GM23338 (cell line): ENCODE results near the gene SPTBN2. TPM values are rescaled to one million over a fixed set of nuclear protein-coding genes. Genes with fewer than 3 reads are reported as not detected.

ENCODE experiments used
- ATAC-seq: fragments of 200-7000 bp; cut with Tn5 transposase; 3 replicates; pipeline ENCODE4 v1.9.1; 2020
- DNase-seq: peaks from one replicate; pipeline ENCODE4 v3.0.0-alpha.2; 2015; ENCODE audit warnings: low spot score
- H2AFZ ChIP-seq: fragments of 200-600 bp; sonication (generic); 2 replicates; pipeline ENCODE4 v1.8.0; 2016; ENCODE audit warnings: antibody characterized with exemption, mild to moderate bottlenecking, moderate library complexity
- H3F3A ChIP-seq: fragments of 200-600 bp; sonication (generic); replicated peaks from 2 replicates; pipeline ENCODE4 v1.8.0; 2017; ENCODE audit warnings: antibody characterized with exemption, mixed run types, low read depth
- H3K27ac ChIP-seq: fragments of 200-600 bp; sonication (generic); 2 replicates; pipeline ENCODE4 v1.6.1; 2016; ENCODE audit warnings: low read depth
- H3K27me3 ChIP-seq: fragments of 200-600 bp; sonication (generic); 2 replicates; pipeline ENCODE4 v1.8.0; 2016; ENCODE audit warnings: mild to moderate bottlenecking, mixed run types, moderate library complexity; ENCODE audit not compliant: insufficient read depth
- H3K36me3 ChIP-seq: fragments of 200-600 bp; sonication (generic); 2 replicates; pipeline ENCODE4 v1.8.0; 2016; ENCODE audit warnings: mild to moderate bottlenecking; ENCODE audit not compliant: insufficient read depth
- H3K4me1 ChIP-seq: fragments of 200-600 bp; sonication (generic); 2 replicates; pipeline ENCODE4 v1.8.0; 2016; ENCODE audit warnings: mild to moderate bottlenecking, moderate library complexity; ENCODE audit not compliant: insufficient read depth
- H3K4me2 ChIP-seq: fragments of 200-600 bp; sonication (generic); 2 replicates; pipeline ENCODE4 v1.7.1; 2017; ENCODE audit warnings: mixed run types
- H3K4me3 ChIP-seq: fragments of 200-600 bp; sonication (generic); 2 replicates; pipeline ENCODE4 v1.6.1; 2016; ENCODE audit warnings: mixed run types
- H3K79me2 ChIP-seq: fragments of 200-600 bp; sonication (generic); replicated peaks from 2 replicates; pipeline ENCODE4 v1.8.0; 2017; ENCODE audit warnings: mild to moderate bottlenecking; ENCODE audit not compliant: insufficient read depth
- H3K9me2 ChIP-seq: fragments of 200-600 bp; sonication (generic); 2 replicates; pipeline ENCODE4 v1.8.0; 2017; ENCODE audit not compliant: insufficient read depth
- H4K20me1 ChIP-seq: fragments of 200-600 bp; sonication (generic); replicated peaks from 2 replicates; pipeline ENCODE4 v1.8.0; 2017; ENCODE audit warnings: mild to moderate bottlenecking; ENCODE audit not compliant: insufficient read depth
- H3K27ac Mint-ChIP-seq: 2 replicates; pipeline ENCODE4 v1.8.0; 2020; ENCODE audit warnings: inconsistent platforms, mild to moderate bottlenecking, moderate library complexity, mixed read lengths
- H3K27me3 Mint-ChIP-seq: 3 replicates; pipeline ENCODE4 v1.8.0; 2022; ENCODE audit warnings: low read depth, mild to moderate bottlenecking, moderate library complexity, mixed read lengths, inconsistent platforms; ENCODE audit not compliant: insufficient read depth, poor library complexity
- H3K36me3 Mint-ChIP-seq: 3 replicates; pipeline ENCODE4 v1.8.0; 2021; ENCODE audit warnings: low read depth, mild to moderate bottlenecking, inconsistent platforms, moderate library complexity, mixed read lengths
- H3K4me1 Mint-ChIP-seq: 3 replicates; pipeline ENCODE4 v1.8.0; 2020; ENCODE audit warnings: mild to moderate bottlenecking, inconsistent platforms, mixed read lengths
- H3K4me3 Mint-ChIP-seq: 3 replicates; pipeline ENCODE4 v1.8.0; 2021; ENCODE audit warnings: moderate library complexity, mild to moderate bottlenecking, inconsistent platforms, mixed read lengths
- H3K9me3 Mint-ChIP-seq: 3 replicates; pipeline ENCODE4 v1.8.0; 2020; ENCODE audit warnings: moderate library complexity, mild to moderate bottlenecking, inconsistent platforms, mixed read lengths
- CREB1 ChIP-seq: fragments of 250-450 bp; sonication (Bioruptor Pico); IDR thresholded peaks from 2 replicates; pipeline ENCODE4 v1.5.0; 2020; ENCODE audit warnings: low read depth, mild to moderate bottlenecking, moderate library complexity
- EZH2 ChIP-seq: fragments of 200-600 bp; sonication (generic); IDR thresholded peaks from one replicate; pipeline ENCODE4 v1.8.0; 2017; ENCODE audit warnings: antibody characterized with exemption, mild to moderate bottlenecking, low read depth; ENCODE audit not compliant: unreplicated experiment
- EZH2phosphoT487 ChIP-seq: fragments of 200-600 bp; sonication (generic); IDR thresholded peaks from one replicate; pipeline ENCODE4 v1.8.1; 2018; ENCODE audit warnings: antibody characterized with exemption; ENCODE audit not compliant: unreplicated experiment
- JUNB ChIP-seq: IDR thresholded peaks from one replicate; pipeline ENCODE4 v1.6.1; 2016; ENCODE audit warnings: antibody characterized with exemption; ENCODE audit not compliant: unreplicated experiment
- NANOG ChIP-seq: IDR thresholded peaks from 2 replicates; pipeline ENCODE4 v1.6.1; 2016; ENCODE audit warnings: antibody characterized with exemption, borderline replicate concordance
- POLR2AphosphoS5 ChIP-seq: IDR thresholded peaks from 2 replicates; pipeline ENCODE4 v1.6.1; 2016; ENCODE audit warnings: antibody characterized with exemption, low read depth
- STAT1 ChIP-seq: IDR thresholded peaks from one replicate; pipeline ENCODE4 v1.6.1; 2016; ENCODE audit warnings: antibody characterized with exemption; ENCODE audit not compliant: unreplicated experiment
- ZNF114 ChIP-seq: fragments of 250-450 bp; sonication (Bioruptor Pico); IDR thresholded peaks from 2 replicates; pipeline ENCODE4 v1.5.0; 2020; ENCODE audit warnings: mild to moderate bottlenecking, moderate library complexity
- ZNF331 ChIP-seq: fragments of 250-450 bp; sonication (Bioruptor Pico); IDR thresholded peaks from 2 replicates; pipeline ENCODE4 v1.5.0; 2020; ENCODE audit warnings: low read depth, mild to moderate bottlenecking, moderate library complexity
- polyA plus RNA-seq: library from polyadenylated mRNA; unstranded; fragments of >200 nt; fragmentation: Nextera tagmentation; extraction: Ambion mirVana; gene quantifications from 2 replicates; pipeline ENCODE4 v1.2.1, GENCODE V29; 2016
- total RNA-seq: library from RNA; depleted of rRNA; stranded (reverse); fragments of >200 nt; shearing (Covaris generic); gene quantifications from 2 replicates; pipeline ENCODE4 v1.2.3, GENCODE V29; 2014
- TF ChIP-seq, protein P1 (sequence below): IDR thresholded peaks from one replicate; pipeline ENCODE4 v1.6.1; 2018; ENCODE audit warnings: antibody characterized with exemption; ENCODE audit not compliant: unreplicated experiment
- TF ChIP-seq, protein P2 (sequence below): IDR thresholded peaks from 2 replicates; pipeline ENCODE4 v1.6.1; 2016; ENCODE audit warnings: antibody characterized with exemption
- TF ChIP-seq, protein P3 (sequence below), 2 experiments: fragments of 200-600 bp in 1 of 2; sonication (generic) in 1 of 2; conservative IDR thresholded peaks; 2 replicates each; pipeline versions ENCODE4 v1.5.1 to v1.6.1; 2016 to 2017; ENCODE audit warnings: antibody characterized with exemption in 2 of 2, low read depth in 2 of 2, mild to moderate bottlenecking in 2 of 2, moderate library complexity in 1 of 2
- TF ChIP-seq, protein P4 (sequence below): fragments of 250-450 bp; sonication (Bioruptor Pico); IDR thresholded peaks from 2 replicates; pipeline ENCODE4 v1.5.0; 2020; ENCODE audit warnings: mild to moderate bottlenecking, moderate library complexity

Gene SPTBN2
- total and polyA plus RNA-seq, 2 experiments from 2014 or later: 7.7 to 49.1 TPM

DNA sequence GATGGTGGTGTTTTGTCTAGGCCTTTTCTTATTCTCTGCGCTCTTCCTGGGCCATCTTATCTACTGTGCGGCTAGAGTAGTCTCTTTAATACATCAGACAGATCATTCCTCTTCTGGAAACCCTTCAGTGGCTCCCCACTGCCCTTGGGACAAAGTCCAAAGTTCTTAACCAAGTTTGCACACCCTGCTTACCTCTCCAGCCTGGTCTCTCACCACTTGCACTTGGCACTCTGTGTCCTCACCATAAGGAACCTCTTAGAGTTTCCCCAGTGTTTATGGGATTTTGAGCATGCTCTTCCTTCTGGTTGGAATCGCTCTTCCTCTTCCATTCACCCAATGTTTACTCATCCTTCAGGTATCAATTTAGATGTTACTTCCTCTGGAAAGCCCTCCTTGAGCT lies 5.2 kb upstream of the SPTBN2 start:
- no peak overlapping the region for H3K27ac ChIP-seq
- H4K20me1 ChIP-seq: no peaks in the 10 kb centered on the region
- peaks cover 13% of the 10 kb centered on the region for H3K27me3 Mint-ChIP-seq
- peaks cover 5% of the 10 kb centered on the region; the same call in 1 of the 2 replicates for H3F3A ChIP-seq
- H3K36me3 Mint-ChIP-seq: no peaks in the 10 kb centered on the region
- H3K4me3 ChIP-seq: no peak overlapping the region
- H3K9me2 ChIP-seq: no peaks in the 10 kb centered on the region
- DNase-seq (no peak), ATAC-seq (no peak)
- no peaks in the 10 kb centered on the region for H3K79me2 ChIP-seq
- H3K4me1 Mint-ChIP-seq: peaks cover under 1% of the 10 kb centered on the region; the same call in 1 of the 3 replicates
- H2AFZ ChIP-seq: no peak overlapping the region
- no peak overlapping the region for H3K4me3 Mint-ChIP-seq
- no peaks in the 10 kb centered on the region for H3K36me3 ChIP-seq
- peaks cover 2% of the 10 kb centered on the region for H3K4me1 ChIP-seq
- TF ChIP-seq NANOG: no peak
- no peak for TF ChIP-seq ZNF114 (CRISPR knock-in tag)
- TF ChIP-seq, protein P1, sequence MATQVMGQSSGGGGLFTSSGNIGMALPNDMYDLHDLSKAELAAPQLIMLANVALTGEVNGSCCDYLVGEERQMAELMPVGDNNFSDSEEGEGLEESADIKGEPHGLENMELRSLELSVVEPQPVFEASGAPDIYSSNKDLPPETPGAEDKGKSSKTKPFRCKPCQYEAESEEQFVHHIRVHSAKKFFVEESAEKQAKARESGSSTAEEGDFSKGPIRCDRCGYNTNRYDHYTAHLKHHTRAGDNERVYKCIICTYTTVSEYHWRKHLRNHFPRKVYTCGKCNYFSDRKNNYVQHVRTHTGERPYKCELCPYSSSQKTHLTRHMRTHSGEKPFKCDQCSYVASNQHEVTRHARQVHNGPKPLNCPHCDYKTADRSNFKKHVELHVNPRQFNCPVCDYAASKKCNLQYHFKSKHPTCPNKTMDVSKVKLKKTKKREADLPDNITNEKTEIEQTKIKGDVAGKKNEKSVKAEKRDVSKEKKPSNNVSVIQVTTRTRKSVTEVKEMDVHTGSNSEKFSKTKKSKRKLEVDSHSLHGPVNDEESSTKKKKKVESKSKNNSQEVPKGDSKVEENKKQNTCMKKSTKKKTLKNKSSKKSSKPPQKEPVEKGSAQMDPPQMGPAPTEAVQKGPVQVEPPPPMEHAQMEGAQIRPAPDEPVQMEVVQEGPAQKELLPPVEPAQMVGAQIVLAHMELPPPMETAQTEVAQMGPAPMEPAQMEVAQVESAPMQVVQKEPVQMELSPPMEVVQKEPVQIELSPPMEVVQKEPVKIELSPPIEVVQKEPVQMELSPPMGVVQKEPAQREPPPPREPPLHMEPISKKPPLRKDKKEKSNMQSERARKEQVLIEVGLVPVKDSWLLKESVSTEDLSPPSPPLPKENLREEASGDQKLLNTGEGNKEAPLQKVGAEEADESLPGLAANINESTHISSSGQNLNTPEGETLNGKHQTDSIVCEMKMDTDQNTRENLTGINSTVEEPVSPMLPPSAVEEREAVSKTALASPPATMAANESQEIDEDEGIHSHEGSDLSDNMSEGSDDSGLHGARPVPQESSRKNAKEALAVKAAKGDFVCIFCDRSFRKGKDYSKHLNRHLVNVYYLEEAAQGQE: no peak
- TF ChIP-seq CREB1 (CRISPR knock-in tag): no peak
- TF ChIP-seq, protein P2, sequence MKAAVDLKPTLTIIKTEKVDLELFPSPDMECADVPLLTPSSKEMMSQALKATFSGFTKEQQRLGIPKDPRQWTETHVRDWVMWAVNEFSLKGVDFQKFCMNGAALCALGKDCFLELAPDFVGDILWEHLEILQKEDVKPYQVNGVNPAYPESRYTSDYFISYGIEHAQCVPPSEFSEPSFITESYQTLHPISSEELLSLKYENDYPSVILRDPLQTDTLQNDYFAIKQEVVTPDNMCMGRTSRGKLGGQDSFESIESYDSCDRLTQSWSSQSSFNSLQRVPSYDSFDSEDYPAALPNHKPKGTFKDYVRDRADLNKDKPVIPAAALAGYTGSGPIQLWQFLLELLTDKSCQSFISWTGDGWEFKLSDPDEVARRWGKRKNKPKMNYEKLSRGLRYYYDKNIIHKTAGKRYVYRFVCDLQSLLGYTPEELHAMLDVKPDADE: no peak
- TF ChIP-seq JUNB: no peak
- no peak for TF ChIP-seq POLR2AphosphoS5
- no peak for TF ChIP-seq ZNF331 (CRISPR knock-in tag)
- TF ChIP-seq, protein P3, sequence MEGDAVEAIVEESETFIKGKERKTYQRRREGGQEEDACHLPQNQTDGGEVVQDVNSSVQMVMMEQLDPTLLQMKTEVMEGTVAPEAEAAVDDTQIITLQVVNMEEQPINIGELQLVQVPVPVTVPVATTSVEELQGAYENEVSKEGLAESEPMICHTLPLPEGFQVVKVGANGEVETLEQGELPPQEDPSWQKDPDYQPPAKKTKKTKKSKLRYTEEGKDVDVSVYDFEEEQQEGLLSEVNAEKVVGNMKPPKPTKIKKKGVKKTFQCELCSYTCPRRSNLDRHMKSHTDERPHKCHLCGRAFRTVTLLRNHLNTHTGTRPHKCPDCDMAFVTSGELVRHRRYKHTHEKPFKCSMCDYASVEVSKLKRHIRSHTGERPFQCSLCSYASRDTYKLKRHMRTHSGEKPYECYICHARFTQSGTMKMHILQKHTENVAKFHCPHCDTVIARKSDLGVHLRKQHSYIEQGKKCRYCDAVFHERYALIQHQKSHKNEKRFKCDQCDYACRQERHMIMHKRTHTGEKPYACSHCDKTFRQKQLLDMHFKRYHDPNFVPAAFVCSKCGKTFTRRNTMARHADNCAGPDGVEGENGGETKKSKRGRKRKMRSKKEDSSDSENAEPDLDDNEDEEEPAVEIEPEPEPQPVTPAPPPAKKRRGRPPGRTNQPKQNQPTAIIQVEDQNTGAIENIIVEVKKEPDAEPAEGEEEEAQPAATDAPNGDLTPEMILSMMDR (conservative IDR thresholded peaks at IDR 0.05; ENCODE audit: low read depth in 2 of 2): no peak
- TF ChIP-seq EZH2phosphoT487: no peak
- TF ChIP-seq, protein P4, sequence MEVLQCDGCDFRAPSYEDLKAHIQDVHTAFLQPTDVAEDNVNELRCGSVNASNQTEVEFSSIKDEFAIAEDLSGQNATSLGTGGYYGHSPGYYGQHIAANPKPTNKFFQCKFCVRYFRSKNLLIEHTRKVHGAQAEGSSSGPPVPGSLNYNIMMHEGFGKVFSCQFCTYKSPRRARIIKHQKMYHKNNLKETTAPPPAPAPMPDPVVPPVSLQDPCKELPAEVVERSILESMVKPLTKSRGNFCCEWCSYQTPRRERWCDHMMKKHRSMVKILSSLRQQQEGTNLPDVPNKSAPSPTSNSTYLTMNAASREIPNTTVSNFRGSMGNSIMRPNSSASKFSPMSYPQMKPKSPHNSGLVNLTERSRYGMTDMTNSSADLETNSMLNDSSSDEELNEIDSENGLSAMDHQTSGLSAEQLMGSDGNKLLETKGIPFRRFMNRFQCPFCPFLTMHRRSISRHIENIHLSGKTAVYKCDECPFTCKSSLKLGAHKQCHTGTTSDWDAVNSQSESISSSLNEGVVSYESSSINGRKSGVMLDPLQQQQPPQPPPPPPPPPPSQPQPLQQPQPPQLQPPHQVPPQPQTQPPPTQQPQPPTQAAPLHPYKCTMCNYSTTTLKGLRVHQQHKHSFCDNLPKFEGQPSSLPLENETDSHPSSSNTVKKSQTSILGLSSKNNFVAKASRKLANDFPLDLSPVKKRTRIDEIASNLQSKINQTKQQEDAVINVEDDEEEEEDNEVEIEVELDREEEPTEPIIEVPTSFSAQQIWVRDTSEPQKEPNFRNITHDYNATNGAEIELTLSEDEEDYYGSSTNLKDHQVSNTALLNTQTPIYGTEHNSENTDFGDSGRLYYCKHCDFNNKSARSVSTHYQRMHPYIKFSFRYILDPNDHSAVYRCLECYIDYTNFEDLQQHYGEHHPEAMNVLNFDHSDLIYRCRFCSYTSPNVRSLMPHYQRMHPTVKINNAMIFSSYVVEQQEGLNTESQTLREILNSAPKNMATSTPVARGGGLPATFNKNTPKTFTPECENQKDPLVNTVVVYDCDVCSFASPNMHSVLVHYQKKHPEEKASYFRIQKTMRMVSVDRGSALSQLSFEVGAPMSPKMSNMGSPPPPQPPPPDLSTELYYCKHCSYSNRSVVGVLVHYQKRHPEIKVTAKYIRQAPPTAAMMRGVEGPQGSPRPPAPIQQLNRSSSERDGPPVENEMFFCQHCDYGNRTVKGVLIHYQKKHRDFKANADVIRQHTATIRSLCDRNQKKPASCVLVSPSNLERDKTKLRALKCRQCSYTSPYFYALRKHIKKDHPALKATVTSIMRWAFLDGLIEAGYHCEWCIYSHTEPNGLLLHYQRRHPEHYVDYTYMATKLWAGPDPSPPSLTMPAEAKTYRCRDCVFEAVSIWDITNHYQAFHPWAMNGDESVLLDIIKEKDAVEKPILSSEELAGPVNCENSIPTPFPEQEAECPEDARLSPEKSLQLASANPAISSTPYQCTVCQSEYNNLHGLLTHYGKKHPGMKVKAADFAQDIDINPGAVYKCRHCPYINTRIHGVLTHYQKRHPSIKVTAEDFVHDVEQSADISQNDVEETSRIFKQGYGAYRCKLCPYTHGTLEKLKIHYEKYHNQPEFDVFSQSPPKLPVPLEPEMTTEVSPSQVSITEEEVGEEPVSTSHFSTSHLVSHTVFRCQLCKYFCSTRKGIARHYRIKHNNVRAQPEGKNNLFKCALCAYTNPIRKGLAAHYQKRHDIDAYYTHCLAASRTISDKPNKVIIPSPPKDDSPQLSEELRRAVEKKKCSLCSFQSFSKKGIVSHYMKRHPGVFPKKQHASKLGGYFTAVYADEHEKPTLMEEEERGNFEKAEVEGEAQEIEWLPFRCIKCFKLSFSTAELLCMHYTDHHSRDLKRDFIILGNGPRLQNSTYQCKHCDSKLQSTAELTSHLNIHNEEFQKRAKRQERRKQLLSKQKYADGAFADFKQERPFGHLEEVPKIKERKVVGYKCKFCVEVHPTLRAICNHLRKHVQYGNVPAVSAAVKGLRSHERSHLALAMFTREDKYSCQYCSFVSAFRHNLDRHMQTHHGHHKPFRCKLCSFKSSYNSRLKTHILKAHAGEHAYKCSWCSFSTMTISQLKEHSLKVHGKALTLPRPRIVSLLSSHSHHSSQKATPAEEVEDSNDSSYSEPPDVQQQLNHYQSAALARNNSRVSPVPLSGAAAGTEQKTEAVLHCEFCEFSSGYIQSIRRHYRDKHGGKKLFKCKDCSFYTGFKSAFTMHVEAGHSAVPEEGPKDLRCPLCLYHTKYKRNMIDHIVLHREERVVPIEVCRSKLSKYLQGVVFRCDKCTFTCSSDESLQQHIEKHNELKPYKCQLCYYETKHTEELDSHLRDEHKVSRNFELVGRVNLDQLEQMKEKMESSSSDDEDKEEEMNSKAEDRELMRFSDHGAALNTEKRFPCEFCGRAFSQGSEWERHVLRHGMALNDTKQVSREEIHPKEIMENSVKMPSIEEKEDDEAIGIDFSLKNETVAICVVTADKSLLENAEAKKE (CRISPR knock-in tag): no peak
- TF ChIP-seq EZH2: no peak
- no peak for TF ChIP-seq STAT1
- H3K27ac Mint-ChIP-seq: no peak overlapping the region
- H3K4me2 ChIP-seq: no peak overlapping the region
- H3K27me3 ChIP-seq: peaks cover 31% of the 10 kb centered on the region
- H3K9me3 Mint-ChIP-seq: no peaks in the 10 kb centered on the region
